Transverse colon (tissue), 4 donors: ENCODE data around the gene LAMC1. TPM values are rescaled to one million over a fixed set of nuclear protein-coding genes. Genes with fewer than 3 reads are reported as not detected.

Experiments
- DNase-seq: peaks from one replicate; pipeline ENCODE4 v3.0.0-alpha.2; 2019
- H3K27ac ChIP-seq, 4 donors: fragments of 200-600 bp; sonication (generic); 2 replicates each; pipeline ENCODE4 v1.5.1; 2016 to 2018; ENCODE audit warnings: inconsistent platforms in 4 of 4
- H3K27me3 ChIP-seq: fragments of 200-600 bp; sonication (generic); 2 replicates; pipeline ENCODE4 v1.5.1; 2017; ENCODE audit warnings: inconsistent platforms
- H3K36me3 ChIP-seq, 4 donors: fragments of 200-600 bp; sonication (generic); 2 replicates each; pipeline ENCODE4 v1.5.1; 2017 to 2019; ENCODE audit warnings: inconsistent platforms in 4 of 4
- H3K4me1 ChIP-seq, 4 donors: fragments of 200-600 bp; sonication (generic); 2 replicates each; pipeline ENCODE4 v1.5.1; 2017 to 2020; ENCODE audit warnings: inconsistent platforms in 4 of 4
- H3K4me3 ChIP-seq, 4 donors: fragments of 200-600 bp; sonication (generic); 1 replicate in 1 of 4; 2 replicates in 3 of 4; pipeline versions ENCODE4 v1.5.1 to v1.6.1; 2017 to 2019; ENCODE audit warnings: inconsistent platforms in 4 of 4
- H3K9me3 ChIP-seq, 2 donors: fragments of 200-600 bp; sonication (generic); 2 replicates each; pipeline ENCODE4 v1.5.1; 2017 to 2019; ENCODE audit warnings: inconsistent platforms in 2 of 2
- EP300 ChIP-seq: sonication (generic); formaldehyde crosslinking; IDR thresholded peaks from one replicate; pipeline ENCODE4 v1.6.1; 2017; ENCODE audit warnings: antibody characterized with exemption, low read depth
- POLR2A ChIP-seq: fragments of 450-650 bp; IDR thresholded peaks from one replicate; pipeline ENCODE4 v1.6.1; 2016; ENCODE audit warnings: antibody characterized with exemption, mild to moderate bottlenecking, moderate library complexity
- POLR2AphosphoS5 ChIP-seq, 3 donors: sonication (generic); formaldehyde crosslinking; IDR thresholded peaks; one replicate each; pipeline ENCODE4 v1.6.1; 2016; ENCODE audit warnings: antibody characterized with exemption in 3 of 3
- whole genome bisulfite sequencing, 2 donors: methylation state at CpG; one replicate each; pipeline ENCODE4 v1.1.5; 2018; ENCODE audit warnings: low coverage in 1 of 2; 5-methylcytosine and 5-hydroxymethylcytosine counted together
- in situ Hi-C, 4 donors: fragments of 200-750 bp; cut with MboI; loops; one replicate each; pipeline versions ENCODE4 v1.15.0 to v1.15.1; 2017; ENCODE audit warnings: low sequenced_read_pairs in 3 of 4, low pct_ligation_motif_present in 1 of 4, low pct_unique_long_range_greater_than_20kb in 1 of 4
- intact Hi-C: fragments of 100-400 bp; cut with DNase I; formaldehyde crosslinking; loops from one replicate; pipeline ENCODE4 v1.15.1; 2023; ENCODE audit warnings: low total_unique reads
- total RNA-seq, 4 donors: library from RNA; depleted of rRNA; stranded (reverse); fragments of >200 nt; gene quantifications; one replicate each; pipeline ENCODE4 v1.1.0, GENCODE V29; 2016
- TF ChIP-seq, protein P1 (sequence below), 5 experiments: fragments of 200-600 bp in 3 of 5; fragments of 450-650 bp in 2 of 5; sonication (generic) in 3 of 5; IDR thresholded peaks; 1 replicate in 2 of 5; 2 replicates in 3 of 5; pipeline ENCODE4 v1.5.1; 2016 to 2017; ENCODE audit warnings: antibody characterized with exemption in 5 of 5, inconsistent platforms in 3 of 5, mild to moderate bottlenecking in 2 of 5, moderate library complexity in 1 of 5

The LAMC1 gene
- total RNA-seq, 4 donors from 2014 or later, result 77.7 to 633 (median 138) TPM

GRCh38 chr1:183091181-183091580, 68.0 kb downstream of the LAMC1 start:
- in situ Hi-C loops, result no loop called here
- intact Hi-C loops, result no loop called here
- 64 to 68% methylated on average over 2 of the region's 2 CpGs for WGBS, 2 donors
- Histone ChIP-seq H3K4me1 (peaks cover 5 to 58% (median 34%) of the 10 kb centered on the region in 4 donors), H3K27me3 (no peaks in the 10 kb centered on the region), H3K36me3 (no peaks in the 10 kb centered on the region), H3K27ac (peak overlapping the region; percentile 63 to 67 (median 66)), H3K9me3 (no peaks in the 10 kb centered on the region), H3K4me3 (no peak overlapping the region)
- DNase-seq, result no peak
- TF ChIP-seq EP300, result no peak
- TF ChIP-seq POLR2AphosphoS5 (IDR thresholded peaks at IDR 0.05), result no peak
- TF ChIP-seq, protein P1, sequence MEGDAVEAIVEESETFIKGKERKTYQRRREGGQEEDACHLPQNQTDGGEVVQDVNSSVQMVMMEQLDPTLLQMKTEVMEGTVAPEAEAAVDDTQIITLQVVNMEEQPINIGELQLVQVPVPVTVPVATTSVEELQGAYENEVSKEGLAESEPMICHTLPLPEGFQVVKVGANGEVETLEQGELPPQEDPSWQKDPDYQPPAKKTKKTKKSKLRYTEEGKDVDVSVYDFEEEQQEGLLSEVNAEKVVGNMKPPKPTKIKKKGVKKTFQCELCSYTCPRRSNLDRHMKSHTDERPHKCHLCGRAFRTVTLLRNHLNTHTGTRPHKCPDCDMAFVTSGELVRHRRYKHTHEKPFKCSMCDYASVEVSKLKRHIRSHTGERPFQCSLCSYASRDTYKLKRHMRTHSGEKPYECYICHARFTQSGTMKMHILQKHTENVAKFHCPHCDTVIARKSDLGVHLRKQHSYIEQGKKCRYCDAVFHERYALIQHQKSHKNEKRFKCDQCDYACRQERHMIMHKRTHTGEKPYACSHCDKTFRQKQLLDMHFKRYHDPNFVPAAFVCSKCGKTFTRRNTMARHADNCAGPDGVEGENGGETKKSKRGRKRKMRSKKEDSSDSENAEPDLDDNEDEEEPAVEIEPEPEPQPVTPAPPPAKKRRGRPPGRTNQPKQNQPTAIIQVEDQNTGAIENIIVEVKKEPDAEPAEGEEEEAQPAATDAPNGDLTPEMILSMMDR (IDR thresholded peaks at IDR 0.05), result no peak

GRCh38 chr1:183092350-183092749, 69.1 kb downstream of the LAMC1 start:
- intact Hi-C loops (no loop called here), in situ Hi-C loops (no loop called here)
- no peak for DNase-seq
- Histone ChIP-seq H3K4me3 (no peak overlapping the region), H3K4me1 (peaks cover 5 to 70% (median 40%) of the 10 kb centered on the region in 4 donors), H3K27ac (peak overlapping the region; percentile 63 to 67 (median 66)), H3K27me3 (no peaks in the 10 kb centered on the region), H3K9me3 (no peaks in the 10 kb centered on the region), H3K36me3 (no peaks in the 10 kb centered on the region)
- TF ChIP-seq, protein P1 (IDR thresholded peaks at IDR 0.05), result no peak
- no peak for TF ChIP-seq POLR2AphosphoS5 (IDR thresholded peaks at IDR 0.05)
- TF ChIP-seq EP300, result no peak
- no peak for TF ChIP-seq POLR2A
- 56 to 83% methylated on average over 2 of the region's 2 CpGs for WGBS, 2 donors

- H3K4me3 ChIP-seq, result no peak overlapping the region
- DNase-seq, result no peak
- H3K27ac ChIP-seq, result peak overlapping the region in 2 of 4 donors; percentile 66 to 67
- no peak for TF ChIP-seq EP300
- TF ChIP-seq, protein P1 (IDR thresholded peaks at IDR 0.05), result no peak
- no peak for TF ChIP-seq POLR2AphosphoS5 (IDR thresholded peaks at IDR 0.05)
- no peak for TF ChIP-seq POLR2A
- peaks cover 5 to 78% (median 47%) of the 10 kb centered on the region in 4 donors for H3K4me1 ChIP-seq
- H3K36me3 ChIP-seq, result no peaks in the 10 kb centered on the region
- intact Hi-C loops, result no loop called here
- no peaks in the 10 kb centered on the region for H3K27me3 ChIP-seq
- no peaks in the 10 kb centered on the region for H3K9me3 ChIP-seq
- 84% methylated on average over 3 of the region's 3 CpGs; no CpG with 5 or more reads in 1 of the 2 donors for WGBS, 2 donors
- in situ Hi-C loops, result no loop called here
Measured at GRCh38 chr1:183093066-183093668, 69.9 kb downstream of the LAMC1 start.

GRCh38 chr1:183093786-183094298, 70.6 kb downstream of the LAMC1 start:
- Histone ChIP-seq H3K27me3 (no peaks in the 10 kb centered on the region), H3K4me3 (no peak overlapping the region), H3K36me3 (no peaks in the 10 kb centered on the region), H3K4me1 (peaks cover 5 to 84% (median 48%) of the 10 kb centered on the region in 4 donors), H3K27ac (peak overlapping the region in 3 of 4 donors; percentile 19 to 66 (median 24)), H3K9me3 (no peaks in the 10 kb centered on the region)
- intact Hi-C loops (no loop called here), in situ Hi-C loops (no loop called here)
- DNase-seq, result no peak
- 85 to 100% methylated on average over 1 of the region's 1 CpG for WGBS, 2 donors
- TF ChIP-seq, protein P1 (IDR thresholded peaks at IDR 0.05), result no peak
- TF ChIP-seq EP300 (no peak), POLR2AphosphoS5 (IDR thresholded peaks at IDR 0.05) (no peak), POLR2A (no peak)
